GM18873 (cell line): Measurements from ENCODE around the gene TENT5C.
"Not testable (repeated sequence)": the region's sequence is repeated elsewhere in the genome, so short reads cannot be mapped to it uniquely, and the experiment has no call there.

Experiments used
- ATAC-seq: cut with Tn5 transposase; IDR thresholded peaks from one replicate; pipeline ENCODE4 v1.9.1; 2021; ENCODE audit warnings: mild to moderate bottlenecking, moderate library complexity, moderate number of reproducible peaks; ENCODE audit not compliant: unreplicated experiment, low FRiP score

TENT5C gene

GRCh38 chr1:117605774-117606648, at the start of gene TENT5C:
TENT5C (plus strand) TSS chr1:117606048; CDS start chr1:117622869, 16,821 bp downstream.
- peak; percentile 73 for ATAC-seq

DNA sequence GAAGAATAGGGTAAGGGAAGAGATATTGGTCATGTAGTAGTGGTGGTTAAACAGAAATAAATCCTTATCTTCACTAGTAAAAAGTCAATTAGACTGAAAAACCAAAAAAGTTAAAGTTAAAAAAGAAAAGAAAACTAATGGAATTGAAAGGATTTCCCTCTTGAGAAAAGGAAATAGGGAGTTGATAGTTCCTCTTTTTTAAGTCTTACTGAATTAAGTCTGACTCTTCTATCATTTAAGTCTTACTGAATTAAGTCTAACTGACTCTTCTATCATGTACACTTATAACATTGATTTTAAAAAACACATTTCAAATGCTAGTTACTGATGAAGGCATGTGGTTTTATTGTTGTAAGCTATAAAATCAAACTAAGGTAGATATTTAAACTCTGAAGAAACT, 49.5 kb upstream of the TENT5C start:
- ATAC-seq: no peak

DNA sequence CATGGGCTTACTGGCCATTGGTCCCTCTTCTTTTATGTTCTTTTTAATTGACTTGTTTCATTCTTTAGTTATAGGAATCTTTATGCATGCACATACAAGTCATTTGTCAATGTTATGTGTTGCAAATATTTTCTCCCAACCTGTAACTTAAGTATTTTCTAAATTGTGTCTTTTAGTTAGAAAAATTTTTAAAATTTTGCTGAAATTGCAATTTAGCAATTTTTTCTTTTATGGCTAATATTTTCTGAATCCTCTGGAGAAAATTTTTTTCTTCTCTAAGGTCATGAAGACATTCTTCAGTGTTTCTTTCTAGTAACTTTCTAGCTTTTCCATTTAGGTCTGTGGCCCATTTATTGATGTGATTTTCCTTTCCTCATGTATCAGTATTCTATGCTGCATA, 48.9 kb upstream of the TENT5C start:
- ATAC-seq: no peak

- ATAC-seq: not testable (repeated sequence)
Measured at GRCh38 chr1:117558451-117558850, 47.4 kb upstream of the TENT5C start.

DNA sequence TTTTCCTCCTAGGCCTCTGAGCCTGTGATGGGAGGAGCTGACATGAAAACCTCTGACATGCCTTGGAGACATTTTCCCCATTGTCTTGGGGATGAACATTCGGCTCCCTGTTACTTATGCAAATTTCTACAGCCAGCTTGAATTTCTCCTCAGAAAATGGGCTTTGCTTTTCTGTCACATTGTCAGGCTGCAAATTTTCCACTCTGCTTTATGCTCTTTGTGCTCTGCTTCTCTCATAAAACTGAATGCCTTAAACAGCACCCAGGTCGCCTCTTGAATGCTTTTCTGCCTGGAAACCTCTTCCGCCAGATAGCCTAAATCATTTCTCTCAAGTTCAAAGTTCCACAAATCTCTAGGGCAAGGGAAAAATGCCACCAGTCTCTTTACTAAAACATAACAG, 46.7 kb upstream of the TENT5C start:
- no peak for ATAC-seq

DNA sequence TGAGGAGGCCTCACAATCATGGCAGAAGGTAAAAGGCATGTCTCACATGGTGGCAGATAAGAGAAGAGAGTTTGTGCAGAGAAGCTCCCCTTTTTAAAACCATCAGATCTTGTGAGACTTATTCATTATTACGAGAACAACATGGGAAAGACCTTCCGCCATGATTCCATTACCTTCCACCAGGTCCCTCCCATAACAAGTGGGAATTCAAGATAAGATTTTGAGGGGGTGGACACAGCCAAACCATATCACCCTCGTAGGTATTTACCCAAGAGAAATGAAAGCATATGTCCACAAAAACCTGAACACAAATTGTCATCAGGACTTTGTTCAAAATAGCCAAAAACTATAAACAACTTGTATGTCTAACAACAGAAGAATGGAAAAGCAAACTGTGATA, 45.9 kb upstream of the TENT5C start:
- no peak for ATAC-seq

DNA sequence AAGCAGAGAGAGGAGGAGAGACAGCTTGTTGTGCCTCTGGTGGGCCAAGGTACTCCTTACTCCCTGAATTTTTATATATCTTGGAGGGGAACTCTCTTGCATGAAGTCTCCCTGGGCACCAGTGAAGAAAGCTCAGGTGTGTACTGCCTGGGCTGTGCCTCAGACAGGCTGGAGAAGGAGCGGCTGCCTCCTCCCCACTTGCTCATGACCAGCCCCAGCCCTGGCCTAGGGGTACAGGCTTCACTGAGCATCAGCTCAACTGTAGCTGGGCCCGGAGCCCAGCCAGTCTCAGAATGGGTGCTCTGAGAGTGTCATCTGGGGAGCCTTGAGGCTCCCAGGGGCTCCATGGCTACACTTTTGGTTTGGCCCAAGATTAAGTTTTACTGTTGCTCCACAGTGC, 44.8 kb upstream of the TENT5C start:
- ATAC-seq: no peak

GRCh38 chr1:117561551-117561950, 44.3 kb upstream of the TENT5C start:
- no peak for ATAC-seq

DNA sequence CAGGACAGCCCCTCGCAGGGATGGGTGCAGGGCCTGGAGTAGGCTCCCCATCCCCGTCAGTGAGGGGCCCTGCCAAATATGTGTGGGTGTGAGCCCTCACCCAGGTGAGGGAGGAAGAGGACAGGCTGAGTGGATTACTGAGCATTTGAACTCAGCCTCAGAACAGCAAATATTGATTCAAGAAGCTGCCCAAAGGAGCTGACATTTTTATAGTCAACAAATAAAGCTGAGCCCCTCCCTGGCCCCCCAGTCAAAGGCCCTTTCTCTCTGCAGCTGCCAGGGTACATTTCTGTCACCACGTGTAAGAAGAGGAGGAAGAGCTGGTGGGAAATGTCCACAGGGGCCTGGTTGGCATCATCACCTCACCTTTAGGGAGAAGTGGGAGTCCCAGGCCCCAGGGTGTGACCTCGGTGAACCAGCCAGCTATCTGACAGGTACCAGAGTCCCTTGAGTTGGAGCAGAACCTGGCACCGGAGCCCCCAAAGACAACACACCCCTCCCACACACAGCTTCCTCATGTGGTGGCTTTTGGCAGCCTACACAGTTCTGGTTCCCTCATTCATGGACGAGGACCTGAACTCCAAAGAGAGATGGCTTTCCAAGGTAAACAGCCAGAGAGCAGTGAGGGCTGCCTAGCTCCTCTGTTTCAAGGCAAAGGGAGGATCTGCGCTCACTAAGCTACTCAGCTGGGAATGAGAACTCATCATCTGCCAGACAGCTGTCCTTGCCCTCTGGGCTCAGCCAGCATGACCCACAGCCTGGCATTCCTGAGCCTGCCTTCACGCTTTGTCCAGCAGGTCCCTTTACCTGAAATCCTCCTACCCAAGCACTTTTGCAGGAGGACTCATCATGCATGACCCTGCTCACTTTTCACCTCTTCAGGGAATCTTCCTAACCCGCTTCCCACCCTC, 43.0 kb upstream of the TENT5C start:
- ATAC-seq: no peak

- ATAC-seq: no peak
Measured at GRCh38 chr1:117563492-117563875, 42.4 kb upstream of the TENT5C start.

- ATAC-seq: no peak
Measured at GRCh38 chr1:117564227-117565075, 41.4 kb upstream of the TENT5C start.

GRCh38 chr1:117565076-117565556, 40.7 kb upstream of the TENT5C start:
- no peak for ATAC-seq

- ATAC-seq: no peak
Measured at GRCh38 chr1:117565745-117566455, 39.9 kb upstream of the TENT5C start.

DNA sequence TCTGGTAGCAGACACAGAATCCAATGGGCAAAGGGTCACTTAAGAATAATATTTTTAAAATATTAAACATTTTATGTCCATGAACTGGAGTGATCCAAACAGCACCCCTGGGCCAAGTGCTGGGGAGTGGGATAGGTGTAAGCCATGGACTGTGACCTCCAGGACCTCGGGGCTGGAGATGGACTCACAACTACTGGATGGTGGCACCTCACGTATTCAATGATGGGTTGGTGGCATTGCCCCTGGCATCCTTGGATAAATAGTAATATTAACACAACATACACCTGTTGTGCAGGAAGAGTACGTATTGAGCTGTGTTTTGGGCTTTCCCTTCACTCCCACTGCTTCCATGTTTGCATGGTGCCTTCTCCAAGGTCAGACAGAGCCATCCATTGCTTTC, 39.3 kb upstream of the TENT5C start:
- ATAC-seq: no peak

DNA sequence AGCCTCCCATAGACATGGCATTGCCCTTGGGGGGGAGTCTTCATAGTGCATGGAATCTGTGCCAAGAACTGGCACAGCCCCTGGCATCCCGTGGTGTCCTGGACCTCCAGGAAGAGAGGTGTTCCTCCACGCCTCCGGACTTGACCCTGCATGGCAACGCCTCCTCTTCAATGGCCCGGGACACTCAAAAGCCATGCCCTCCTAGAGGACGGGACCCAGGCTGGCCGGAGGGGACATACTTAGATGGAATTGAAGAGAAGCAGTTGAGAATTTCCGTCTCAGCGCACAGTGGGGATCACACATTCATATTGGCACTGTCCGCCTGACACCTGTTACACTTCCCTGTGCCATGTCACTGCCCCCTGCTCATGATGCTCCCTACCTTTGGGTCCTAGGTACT, 38.4 kb upstream of the TENT5C start:
- no peak for ATAC-seq

GRCh38 chr1:117567976-117568375, 37.9 kb upstream of the TENT5C start:
- no peak for ATAC-seq

GRCh38 chr1:117568999-117569398, 36.8 kb upstream of the TENT5C start:
- no peak for ATAC-seq

GRCh38 chr1:117569856-117570255, 36.0 kb upstream of the TENT5C start:
- no peak for ATAC-seq

DNA sequence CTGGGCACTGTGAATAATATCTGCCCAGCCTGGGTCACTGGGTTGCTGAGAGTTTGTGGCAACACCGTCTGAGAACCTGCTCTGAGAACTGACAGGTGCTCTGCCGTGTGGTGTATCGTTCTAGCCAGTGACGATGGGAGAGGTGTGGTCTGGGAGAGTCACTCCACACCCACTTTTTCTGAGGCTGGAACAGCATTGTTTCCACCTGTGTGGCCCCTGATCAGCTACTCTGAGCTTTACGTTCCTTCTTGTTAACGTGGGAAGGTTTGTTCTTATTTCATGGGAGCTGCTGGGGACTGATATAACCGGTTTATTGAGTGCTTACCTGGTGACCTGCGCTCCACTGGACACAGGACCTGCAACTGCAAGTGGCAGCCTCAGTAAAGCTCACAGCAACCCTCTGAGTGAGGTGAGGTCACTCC, 34.8 kb upstream of the TENT5C start:
- no peak for ATAC-seq

DNA sequence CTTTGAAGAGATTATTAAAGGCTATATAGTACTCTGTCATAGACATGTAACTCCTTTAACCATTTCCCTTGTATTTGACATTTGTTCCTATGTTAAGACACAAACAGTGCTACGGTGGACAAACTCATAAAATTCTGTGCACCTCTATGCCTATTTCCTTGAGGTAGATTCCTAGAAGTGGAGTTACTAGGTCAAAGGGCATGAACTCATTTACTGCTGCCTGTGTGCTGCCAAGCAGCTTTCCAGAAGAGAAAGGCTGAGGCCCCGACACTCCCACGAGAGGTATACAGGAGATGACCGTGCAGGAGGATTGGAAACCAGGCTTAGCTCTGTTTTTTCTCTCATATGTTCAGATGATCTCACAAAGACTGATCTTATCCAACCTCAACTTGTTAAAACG, 34.4 kb upstream of the TENT5C start:
- no peak for ATAC-seq
